Ovary (tissue), 3 donors: Measurements from ENCODE around the gene TMEM132D.

Source experiments
- CTCF ChIP-seq, 3 donors: fragments of 450-650 bp in 2 of 3; fragments of 200-600 bp in 1 of 3; IDR thresholded peaks; one replicate each; pipeline versions ENCODE4 v1.5.1 to v1.8.0; 2016 to 2022; ENCODE audit warnings: antibody characterized with exemption in 3 of 3, mild to moderate bottlenecking in 1 of 3
- POLR2A ChIP-seq: fragments of 450-650 bp; IDR thresholded peaks from one replicate; pipeline ENCODE4 v1.6.1; 2017; ENCODE audit warnings: antibody characterized with exemption, mild to moderate bottlenecking, moderate library complexity
- donor health status: DM: no; HTN: no; CAD: no.

GRCh38 chr12:129827102-129827865 is 76.5 kb downstream of the TMEM132D start:
- TF ChIP-seq POLR2A: no peak
- no peak for TF ChIP-seq CTCF (IDR thresholded peaks at IDR 0.05)
